Measurements from ENCODE around the gene ADH6.
"Not testable (repeated sequence)": the region's sequence is repeated elsewhere in the genome, so short reads cannot be mapped to it uniquely, and the experiment has no call there.

Gene ADH6

DNA sequence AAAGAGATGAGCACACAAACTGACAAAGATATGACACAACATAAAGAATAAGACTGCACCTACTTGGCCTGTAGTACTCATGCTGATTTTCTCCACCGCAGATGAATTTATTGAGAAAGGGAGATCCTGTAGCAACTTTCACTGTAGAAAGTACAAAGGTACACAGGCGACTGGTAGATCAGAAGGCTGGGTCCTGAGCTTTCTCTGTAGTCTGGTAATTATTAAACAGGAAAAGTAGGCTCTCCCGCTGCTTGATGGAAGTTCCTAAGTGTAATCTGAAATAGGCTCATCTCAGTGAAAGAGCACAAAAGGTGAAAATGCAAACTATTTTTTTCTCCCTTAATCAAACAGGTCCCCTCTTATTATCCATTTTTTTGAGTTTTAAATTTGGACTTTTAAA, at the start of gene ADH6:
ADH6 (minus strand) TSS at position 175 of the 400 bp plus-strand sequence; CDS start at position 81, 94 bp downstream.
- no peak for DNase-seq (ENCODE audit: low read depth in 2 of 2)

DNA sequence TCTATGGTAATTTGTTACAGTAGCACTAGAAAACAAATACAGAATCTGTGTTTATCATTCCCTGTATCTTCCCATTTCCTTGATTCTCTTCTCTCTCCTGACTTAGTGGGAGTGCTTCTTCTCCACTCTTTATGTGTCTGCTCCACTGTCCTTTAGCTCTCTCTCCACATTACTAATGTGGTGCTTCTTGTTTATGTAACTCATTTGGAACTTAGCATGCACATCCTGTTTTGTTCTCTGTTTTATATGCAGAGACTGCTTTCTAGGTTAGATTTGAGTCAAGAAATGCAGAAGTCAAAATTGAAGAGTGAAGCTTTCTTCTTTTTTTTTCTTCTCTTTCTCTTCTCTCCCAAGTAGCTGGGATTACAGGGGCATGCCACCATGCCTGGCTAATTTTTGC, 45.9 kb upstream of the ADH6 start:
- no peak for DNase-seq (ENCODE audit: low read depth in 2 of 2)

DNA sequence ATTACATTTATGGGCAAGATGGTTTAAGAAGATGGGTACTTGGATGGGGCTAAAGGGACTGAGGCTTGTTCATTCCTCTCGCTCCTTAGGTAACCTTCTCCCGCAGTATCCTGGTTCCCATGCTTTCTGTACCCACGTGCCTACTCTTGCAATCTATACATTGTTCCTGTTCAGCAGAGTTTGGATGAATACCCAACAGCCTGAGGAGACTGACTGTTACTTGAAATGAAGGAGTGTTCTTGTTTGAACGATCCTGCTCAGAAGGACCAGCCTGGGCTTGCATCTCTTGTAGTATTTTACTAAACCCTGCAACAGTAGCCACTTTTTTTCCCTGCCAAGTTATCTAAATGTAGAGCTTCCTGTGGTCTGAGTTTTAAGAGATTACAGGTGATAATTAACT, 33.7 kb upstream of the ADH6 start:
- DNase-seq (ENCODE audit: low read depth in 2 of 2) = no peak

DNA sequence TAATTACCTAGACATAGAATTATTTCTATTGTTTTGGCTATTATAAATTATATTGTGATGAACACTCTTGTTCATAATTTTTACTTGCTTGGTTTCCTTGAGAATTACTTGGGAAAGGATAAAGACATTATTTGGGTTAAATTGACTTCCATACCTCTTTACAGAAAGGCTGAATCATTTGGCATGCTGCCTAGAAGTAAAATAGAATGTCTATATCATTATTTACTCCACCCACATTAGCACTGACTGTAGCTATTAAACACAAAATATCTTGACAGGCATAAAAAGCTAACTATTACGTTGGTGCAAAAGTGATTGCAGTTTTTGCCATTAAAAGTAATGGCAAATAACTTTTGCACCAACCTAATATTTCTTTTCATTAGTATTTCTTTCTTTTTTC, 29.7 kb upstream of the ADH6 start:
- DNase-seq (ENCODE audit: low read depth in 2 of 2) = no peak

DNA sequence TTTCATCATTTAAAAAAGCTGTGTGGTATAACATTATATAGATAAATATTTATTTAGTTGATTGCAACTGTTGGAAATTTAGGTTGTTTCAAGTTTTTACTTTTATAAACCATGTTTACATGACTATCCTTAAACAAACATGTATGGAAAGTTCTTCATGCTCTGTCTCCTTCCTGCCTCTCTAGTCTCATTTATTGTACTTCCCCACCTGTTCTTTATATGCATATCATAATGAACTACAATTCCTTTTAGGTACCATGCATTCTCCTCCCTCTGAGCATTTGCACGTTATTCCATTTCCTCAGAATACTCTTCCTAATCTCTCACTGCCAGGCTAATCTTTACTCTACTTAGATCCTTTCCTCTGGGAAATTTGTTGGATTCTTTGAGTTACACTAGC, 16.9 kb upstream of the ADH6 start:
- DNase-seq (ENCODE audit: low read depth in 2 of 2) = no peak

DNA sequence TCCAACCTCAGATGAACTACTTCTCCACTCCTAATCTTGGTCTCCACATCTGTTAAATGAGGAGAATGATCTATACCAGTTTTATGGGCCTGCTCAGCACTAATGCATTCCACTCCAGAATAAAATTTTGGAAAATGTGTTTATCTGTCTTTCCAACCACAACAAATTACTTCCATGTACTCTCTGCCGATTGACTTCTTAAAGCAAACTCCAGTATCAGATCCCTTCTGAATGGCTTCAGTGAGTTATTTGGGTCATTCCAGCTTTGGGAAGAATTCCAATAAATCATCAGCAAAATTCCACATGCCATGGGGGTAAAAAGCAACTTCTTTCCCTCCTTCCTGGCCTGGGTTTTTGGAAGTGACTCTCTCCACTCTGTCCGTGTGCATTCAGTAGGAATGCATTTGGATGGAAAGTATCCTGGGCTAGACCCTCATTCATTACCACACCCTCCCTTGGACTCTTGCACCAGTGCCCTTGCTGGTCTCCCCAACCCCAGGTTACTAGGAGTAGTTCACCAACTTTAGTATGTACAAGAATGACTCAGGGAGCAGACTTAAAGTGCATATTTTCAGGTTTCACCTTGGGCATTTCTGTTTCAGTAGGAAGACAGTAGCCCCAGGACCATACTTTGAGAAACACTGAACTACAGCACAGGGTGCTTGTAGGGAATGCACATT, 15.4 kb upstream of the ADH6 start:
- DNase-seq (ENCODE audit: low read depth in 2 of 2) = no peak

DNA sequence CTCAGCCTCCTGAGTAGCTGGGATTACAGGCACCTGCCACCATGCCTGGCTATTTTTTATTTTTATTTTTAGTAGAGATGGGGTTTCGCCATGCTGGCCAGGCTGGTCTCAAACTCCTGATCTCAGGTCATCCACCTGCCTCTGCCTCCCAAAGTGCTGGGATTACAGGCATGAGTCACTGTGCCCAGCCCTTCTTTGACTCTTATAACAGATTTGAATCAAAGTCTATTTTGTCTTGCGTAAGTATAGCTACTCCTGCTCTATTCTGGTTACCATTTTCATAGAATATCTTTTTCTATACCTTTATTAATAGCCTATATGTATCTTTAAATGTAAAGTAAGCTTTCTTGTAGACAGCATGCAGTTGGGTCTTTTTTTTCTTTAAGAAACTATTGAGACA, 14.4 kb upstream of the ADH6 start:
- not testable (repeated sequence) for DNase-seq (ENCODE audit: low read depth in 2 of 2)

DNA sequence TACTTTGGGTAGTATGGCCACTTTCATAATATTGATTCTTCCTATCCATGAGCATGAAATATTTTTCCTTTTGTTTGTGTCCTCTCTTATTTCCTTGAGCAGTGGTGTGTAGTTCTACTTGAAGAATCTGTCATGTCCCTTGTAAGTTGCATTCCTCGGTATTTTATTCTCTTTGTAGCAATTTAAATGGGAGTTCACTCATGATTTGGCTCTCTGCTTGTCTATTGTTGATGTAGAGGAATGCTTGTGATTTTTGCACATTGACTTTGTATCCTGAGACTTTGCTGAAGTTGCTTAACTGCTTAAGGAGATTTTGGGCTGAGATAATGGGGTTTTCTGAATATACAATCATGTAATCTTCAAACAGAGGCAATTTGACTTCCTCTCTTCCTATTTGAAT, 9.7 kb upstream of the ADH6 start:
- not testable (repeated sequence) for DNase-seq (ENCODE audit: low read depth in 2 of 2)

DNA sequence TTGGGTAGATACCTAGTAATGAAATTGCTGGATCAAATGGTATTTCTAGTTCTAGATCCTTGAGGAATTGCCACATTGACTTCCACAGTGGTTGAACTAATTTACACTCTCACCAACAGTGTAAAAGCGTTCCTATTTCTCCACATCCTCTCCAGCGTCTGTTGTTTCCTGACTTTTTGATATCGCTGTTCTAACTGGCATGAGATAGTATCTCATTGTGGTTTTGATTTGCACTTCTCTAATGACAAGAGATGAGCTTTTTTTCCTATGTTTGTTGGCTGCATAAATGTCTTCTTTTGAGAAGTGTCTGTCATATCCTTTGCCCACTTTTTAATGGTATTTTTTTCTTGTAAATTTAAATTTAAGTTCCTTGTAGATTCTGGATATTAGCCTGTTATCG, 8.6 kb upstream of the ADH6 start:
- DNase-seq (ENCODE audit: low read depth in 2 of 2) = not testable (repeated sequence)

DNA sequence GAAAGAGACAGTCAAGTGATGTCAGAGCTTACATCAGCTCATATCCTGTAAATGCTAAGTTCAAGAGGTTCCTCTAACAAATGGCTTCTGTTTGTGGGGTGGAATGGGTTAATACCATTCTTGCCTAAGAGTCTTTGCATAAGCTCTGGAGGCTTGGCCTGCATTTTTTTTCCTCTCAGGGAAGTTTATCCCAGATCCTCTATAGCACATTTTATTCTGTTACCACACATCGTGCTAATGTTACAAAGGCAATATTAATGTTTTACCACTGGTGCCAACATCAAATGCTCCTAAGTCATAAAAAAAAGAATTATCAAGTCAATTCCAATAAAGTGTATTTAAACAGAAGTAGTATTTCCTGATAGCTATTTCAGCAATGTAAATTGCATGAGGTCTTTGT, 2.9 kb upstream of the ADH6 start:
- no peak for DNase-seq (ENCODE audit: low read depth in 2 of 2)

DNA sequence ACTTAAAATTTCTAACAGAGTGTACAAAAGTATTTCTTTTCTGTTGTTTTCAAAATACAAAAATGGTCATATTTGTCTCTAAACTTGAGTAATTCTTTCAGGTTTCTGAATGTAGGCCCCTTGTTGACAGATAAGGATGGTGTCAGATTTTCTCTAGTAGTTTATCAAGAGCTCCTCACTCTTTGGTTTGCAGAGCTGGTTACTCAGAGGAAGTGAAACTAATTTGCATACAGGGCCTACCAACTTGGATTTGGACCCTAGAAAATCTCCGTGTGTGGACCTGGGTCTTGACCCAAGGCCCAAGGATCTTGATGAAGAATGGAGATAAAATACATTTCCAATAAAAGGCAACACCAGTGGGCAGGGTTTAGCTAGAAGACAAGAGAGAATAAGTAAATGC, 433 bp upstream of the ADH6 start:
- no peak for DNase-seq (ENCODE audit: low read depth in 2 of 2)

DNA sequence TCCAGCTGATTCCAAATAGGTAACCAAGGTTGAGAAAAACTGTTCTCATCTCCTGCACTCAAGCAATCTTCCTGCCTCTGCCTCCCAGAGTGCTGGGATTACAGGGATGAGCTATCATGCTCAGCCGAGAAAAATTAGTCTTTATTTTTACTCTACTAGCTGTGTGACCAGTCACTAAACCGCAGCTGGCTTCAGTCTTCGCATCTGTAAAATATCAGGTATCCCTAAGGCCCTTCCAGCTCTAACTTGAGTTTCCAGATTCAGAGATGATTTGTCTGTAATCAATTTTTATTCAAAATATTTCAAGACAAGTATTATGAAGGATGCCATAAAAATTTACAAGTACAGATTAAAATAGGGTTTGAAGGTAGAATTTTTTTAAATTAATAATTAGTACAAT, 3.5 kb downstream of the ADH6 start:
- no peak for DNase-seq (ENCODE audit: low read depth in 2 of 2)

DNA sequence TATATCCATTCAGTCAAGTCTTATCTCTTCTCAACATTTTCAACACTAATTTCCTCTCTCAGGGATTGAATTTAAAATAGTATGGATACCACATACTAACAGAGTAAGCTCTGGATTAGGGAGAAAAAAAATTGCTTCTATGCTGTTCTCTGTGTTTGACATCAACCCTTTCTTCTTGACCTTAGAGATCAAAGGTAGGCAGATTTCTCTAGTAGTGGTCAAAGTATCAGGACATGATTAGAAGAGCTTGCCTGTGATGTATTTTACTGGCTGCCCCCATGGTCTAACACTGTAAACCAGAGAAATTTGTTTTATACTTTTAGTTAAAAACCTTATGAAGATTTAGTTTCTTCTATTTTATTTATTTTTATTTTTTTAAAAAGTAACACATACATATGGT, 8.3 kb downstream of the ADH6 start:
- no peak for DNase-seq (ENCODE audit: low read depth in 2 of 2)

DNA sequence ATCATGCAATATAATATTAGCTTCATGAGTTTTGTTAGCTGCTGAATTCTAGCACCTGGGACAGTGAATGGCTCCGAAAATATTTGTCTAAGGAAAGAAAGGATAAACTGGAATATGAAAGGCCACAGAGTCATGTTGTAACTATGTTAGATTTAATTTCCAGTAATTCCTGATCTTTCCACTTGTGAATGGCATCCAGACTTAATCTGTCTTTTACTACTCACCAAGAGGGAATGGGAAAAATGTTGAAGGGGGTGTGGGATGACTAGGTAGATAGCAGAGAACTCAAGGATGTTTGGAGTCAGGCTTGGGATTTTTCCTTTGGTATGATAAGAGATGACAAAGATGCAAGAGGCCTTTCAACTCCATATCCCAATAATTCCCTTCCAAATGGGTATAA, 9.4 kb downstream of the ADH6 start:
- DNase-seq (ENCODE audit: low read depth in 2 of 2) = no peak

DNA sequence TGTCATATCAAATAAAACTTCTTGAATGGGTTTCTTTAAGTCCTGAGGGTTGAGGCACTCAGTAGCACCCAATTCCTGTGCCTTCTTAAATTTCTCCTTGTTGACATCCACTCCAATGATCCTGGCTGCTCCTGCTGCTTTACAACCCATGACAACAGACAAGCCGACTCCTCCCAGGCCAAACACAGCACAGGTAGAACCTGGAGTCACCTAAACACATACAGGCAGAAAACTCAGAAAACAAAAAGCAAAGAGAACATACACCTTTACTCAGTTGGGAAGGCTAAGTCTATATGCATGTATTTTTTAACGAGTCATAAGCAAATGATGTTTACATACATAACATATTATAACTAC, 10.3 kb downstream of the ADH6 start:
- DNase-seq (ENCODE audit: low read depth in 2 of 2) = no peak

DNA sequence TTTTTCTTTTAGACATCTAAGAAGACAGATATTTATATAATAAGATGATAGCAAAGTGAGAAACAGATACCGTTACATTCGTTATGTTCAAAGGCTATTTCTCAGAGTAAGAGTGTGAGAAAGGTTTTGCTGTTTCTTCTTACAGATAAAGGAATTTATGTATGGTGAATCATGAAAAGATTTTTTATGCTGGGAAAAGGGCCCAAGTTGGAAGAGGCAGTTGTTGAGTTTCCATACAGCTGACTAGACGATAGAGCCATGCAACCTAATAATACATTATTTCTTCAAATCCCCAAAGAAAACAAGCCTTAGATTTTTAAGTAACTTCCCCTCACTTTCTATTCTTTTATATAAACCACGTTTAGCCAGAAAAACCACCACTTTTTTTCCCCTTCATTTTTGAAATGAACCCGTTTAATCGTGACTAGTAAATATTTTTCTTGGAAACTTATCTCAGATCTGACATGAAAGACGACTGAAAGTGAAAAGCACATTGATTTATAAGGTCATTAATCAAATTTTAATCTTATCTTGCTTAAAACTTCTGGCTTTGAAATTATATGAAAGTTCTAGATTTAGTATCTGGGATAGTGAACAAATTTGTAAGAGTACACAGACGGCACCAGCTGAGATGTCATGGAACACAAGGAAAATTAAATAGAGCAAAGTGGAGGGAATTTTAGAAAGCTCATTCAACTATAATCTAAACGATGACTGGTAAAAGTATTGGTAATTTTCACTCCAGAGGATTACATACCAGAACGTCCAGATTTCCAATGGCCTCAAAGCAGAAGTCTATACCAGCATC, 10.9 kb downstream of the ADH6 start:
- no peak for DNase-seq (ENCODE audit: low read depth in 2 of 2)

DNA sequence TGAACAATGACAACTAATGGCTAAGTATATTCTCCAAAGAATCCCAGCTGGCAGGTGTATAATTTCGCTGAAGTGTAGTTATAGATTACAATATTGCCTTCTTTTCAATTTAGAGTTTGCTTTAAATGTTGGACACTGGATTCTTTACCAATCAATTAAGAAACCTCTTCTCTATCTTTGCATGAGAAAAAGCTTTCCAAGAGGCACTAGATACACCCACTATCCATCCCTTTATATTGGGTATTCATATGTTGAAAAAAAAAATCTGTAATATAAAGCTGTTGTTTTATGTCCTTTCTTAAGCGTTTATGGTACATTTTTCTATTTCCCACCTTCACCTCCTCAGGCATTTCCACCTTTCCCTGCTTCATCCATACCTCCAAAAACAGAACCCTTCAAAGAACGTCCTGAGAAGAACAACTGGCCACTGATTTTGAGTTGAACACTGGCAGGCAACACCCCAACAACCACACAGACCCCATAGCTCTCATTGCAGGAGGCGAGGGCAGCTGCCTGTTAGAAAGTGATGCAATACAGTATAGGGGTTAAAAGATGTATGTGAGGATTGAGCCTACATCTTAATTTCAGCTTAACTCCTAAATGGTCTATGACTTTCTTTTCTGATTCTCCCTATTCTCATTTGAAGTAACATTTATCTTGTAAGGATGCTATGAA, 11.8 kb downstream of the ADH6 start:
- no peak for DNase-seq (ENCODE audit: low read depth in 2 of 2)

DNA sequence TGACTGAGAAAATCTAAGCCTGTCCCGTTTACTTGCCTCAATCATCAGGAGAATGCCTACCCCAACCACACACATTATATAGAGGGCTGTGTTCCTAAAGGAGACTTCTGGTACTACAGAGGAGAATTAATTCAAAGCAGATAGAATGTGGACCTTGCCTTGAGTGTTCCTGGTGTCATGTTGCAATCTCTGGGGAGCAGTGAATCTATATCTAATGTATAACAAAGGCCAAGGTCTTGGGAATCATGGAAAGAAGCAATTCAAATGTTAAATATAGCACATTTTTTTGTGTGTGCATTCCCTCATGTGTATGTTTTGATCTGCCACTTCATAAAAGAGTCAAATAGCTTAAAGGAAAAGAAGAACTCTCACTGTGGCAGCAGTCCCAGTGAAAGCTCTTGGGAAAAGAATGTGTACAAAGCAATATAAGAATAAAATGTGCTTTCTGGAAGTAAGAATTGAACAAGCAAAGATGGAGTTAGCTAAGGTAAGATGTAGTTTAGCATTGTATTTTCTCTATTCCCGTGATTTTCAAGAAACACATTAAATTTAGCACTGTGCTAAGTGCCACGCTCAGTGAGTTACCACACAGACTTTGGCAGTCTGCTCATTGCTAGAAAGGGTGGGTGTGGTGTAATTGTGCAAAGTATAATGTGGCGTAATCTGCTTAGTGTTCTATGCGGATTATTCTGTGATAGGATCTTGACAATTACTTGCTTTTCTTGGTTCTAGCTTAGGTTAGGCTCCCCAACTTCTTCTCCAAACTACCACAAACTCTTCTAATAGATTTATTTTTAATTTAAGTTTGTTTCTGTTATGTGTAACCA, 13.7 kb downstream of the ADH6 start:
- no peak for DNase-seq (ENCODE audit: low read depth in 2 of 2)

DNA sequence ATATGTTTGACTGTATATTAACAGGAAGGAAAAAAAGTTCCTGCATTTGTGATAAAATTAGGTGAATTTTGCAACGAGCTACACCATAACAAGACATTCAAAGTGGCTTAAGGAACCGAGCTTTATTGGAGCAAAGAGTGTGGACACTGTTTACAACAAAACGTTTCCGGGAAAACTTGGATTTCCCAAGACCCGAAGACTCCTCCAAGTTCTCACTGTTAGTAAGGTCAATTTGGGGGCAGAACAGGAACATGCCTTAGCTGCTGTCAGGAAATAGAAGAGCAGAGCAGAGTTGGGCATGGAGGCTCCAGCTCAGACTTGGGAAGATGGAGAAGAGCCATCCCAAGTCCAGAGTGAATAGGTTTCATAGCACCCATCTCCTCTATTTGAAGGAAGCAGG, 16.5 kb downstream of the ADH6 start:
- DNase-seq (ENCODE audit: low read depth in 2 of 2) = no peak

DNA sequence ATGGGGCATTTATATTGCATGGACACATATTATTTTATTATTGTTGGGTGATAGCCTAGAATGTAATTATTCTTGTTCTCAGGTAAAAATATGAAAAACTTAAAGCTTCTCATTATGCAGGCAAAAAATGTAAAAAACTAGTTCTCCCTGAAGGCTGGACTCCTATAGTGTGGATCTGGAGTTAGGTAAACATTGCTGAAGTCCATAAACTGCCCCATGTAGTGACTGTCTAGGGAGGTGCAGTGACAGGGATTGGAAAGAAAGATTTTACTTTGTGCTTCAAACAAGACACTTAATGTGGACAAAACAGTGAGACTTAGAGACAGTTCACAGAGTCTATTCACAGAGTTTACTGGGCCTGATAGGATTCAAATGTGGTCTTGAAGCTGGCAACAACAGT, 17.0 kb downstream of the ADH6 start:
- no peak for DNase-seq (ENCODE audit: low read depth in 2 of 2)

DNA sequence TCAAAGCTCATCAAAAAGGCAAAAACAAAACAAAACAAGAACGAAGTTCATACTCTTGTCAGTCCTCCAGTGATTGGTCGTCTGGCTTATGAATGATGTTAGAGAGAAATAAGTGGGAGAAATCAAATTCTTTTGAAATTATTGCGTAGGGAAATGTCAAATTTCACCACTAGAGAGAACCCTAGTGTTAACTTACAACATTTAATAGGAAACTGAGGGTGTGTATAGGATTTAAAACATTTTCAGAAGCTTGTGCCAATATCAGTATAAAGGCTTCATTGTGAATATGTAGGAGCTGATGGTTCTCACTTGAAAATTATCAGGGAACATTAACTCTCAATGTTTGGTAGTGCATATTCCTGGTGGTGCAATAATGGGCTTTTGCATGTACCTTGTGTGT, 17.4 kb downstream of the ADH6 start:
- no peak for DNase-seq (ENCODE audit: low read depth in 2 of 2)

DNA sequence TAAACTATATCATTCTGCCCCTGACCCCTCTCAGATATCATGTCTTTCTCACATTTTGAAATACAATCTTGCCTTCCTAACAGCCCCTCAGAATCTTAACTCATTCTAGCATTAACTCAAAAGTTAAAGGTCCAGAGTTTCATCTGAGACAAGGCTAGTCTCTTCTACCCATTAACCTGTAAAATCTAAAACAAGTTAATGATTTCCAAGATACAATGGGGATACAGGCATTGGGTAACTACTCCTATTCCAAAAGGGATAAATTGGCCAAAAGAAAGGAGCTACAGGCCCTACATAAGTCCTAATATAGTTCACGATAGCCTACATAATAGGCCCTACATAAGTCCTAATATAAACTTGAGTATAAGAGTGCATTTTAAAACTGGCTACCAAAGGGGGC, 18.9 kb downstream of the ADH6 start:
- no peak for DNase-seq (ENCODE audit: low read depth in 2 of 2)
